ENCODE data around the gene EYA2.

- no peak for TF ChIP-seq POLR2A (IDR thresholded peaks at IDR 0.05)
- no peak for TF ChIP-seq CTCF (IDR thresholded peaks at IDR 0.05)
Observed at GRCh38 chr20:47113362-47114109, 218.9 kb downstream of the EYA2 start.
